Prostate gland (tissue), 2 donors: ENCODE results near the gene GPR179.

ENCODE experiments used
- POLR2A ChIP-seq: fragments of 450-650 bp; IDR thresholded peaks from one replicate; pipeline ENCODE4 v1.6.1; 2016; ENCODE audit warnings: antibody characterized with exemption, mild to moderate bottlenecking
- TF ChIP-seq, protein P1 (sequence below), 4 experiments: fragments of 200-600 bp in 2 of 4; fragments of 450-650 bp in 2 of 4; sonication (generic) in 2 of 4; IDR thresholded peaks; 1 replicate in 3 of 4; 2 replicates in 1 of 4; pipeline ENCODE4 v1.5.1; 2016 to 2019; ENCODE audit warnings: antibody characterized with exemption in 4 of 4, mild to moderate bottlenecking in 2 of 4, moderate library complexity in 2 of 4

- TF ChIP-seq POLR2A, result no peak
- TF ChIP-seq, protein P1, sequence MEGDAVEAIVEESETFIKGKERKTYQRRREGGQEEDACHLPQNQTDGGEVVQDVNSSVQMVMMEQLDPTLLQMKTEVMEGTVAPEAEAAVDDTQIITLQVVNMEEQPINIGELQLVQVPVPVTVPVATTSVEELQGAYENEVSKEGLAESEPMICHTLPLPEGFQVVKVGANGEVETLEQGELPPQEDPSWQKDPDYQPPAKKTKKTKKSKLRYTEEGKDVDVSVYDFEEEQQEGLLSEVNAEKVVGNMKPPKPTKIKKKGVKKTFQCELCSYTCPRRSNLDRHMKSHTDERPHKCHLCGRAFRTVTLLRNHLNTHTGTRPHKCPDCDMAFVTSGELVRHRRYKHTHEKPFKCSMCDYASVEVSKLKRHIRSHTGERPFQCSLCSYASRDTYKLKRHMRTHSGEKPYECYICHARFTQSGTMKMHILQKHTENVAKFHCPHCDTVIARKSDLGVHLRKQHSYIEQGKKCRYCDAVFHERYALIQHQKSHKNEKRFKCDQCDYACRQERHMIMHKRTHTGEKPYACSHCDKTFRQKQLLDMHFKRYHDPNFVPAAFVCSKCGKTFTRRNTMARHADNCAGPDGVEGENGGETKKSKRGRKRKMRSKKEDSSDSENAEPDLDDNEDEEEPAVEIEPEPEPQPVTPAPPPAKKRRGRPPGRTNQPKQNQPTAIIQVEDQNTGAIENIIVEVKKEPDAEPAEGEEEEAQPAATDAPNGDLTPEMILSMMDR (IDR thresholded peaks at IDR 0.05), result no peak
Observed at GRCh38 chr17:38336838-38337237, 6.9 kb downstream of the GPR179 start.
